IPS-18c (cell line): ENCODE results near the gene GPR65.

Experiments
- H3K4me3 ChIP-seq: 2 replicates; pipeline ENCODE4 v1.7.0; 2013; ENCODE audit warnings: low read depth, mild to moderate bottlenecking, low read length, moderate library complexity; ENCODE audit not compliant: insufficient read depth
- H3K9me3 ChIP-seq: one replicate; pipeline ENCODE4 v1.6.1; 2013; ENCODE audit warnings: mild to moderate bottlenecking, low read length, moderate library complexity; ENCODE audit not compliant: control insufficient read depth, insufficient read depth

GPR65 gene

DNA sequence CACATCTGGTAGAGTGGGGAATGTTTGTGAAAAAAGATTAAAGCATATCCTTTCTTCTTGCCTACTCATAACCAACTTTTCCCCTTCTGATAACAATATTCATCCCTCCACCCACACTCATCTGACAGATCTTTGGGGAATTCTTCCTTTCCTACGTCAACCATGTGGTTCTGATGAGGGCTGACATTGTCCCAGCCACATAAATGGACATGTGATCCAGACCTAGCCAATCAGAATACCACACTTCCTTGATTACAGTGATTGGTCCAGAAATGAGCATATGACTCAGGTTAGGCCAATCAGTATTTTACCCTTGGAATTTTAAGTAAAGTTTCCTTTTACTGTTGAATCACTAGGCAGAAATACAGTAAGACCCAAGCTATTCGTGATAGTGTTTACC is 58.9 kb downstream of the GPR65 start:
- no peak overlapping the region for H3K4me3 ChIP-seq
- peaks cover 2% of the 10 kb centered on the region for H3K9me3 ChIP-seq
